GM21423 (cell line): Measurements from ENCODE around the gene CLPSL1.
"Not testable (repeated sequence)": the region's sequence is repeated elsewhere in the genome, so short reads cannot be mapped to it uniquely, and the experiment has no call there.

Experiments used
- ATAC-seq: cut with Tn5 transposase; IDR thresholded peaks from one replicate; pipeline ENCODE4 v1.9.1; 2021; ENCODE audit warnings: mild to moderate bottlenecking, moderate library complexity; ENCODE audit not compliant: unreplicated experiment

CLPSL1 gene

GRCh38 chr6:35780719-35781118, at the start of gene CLPSL1:
Gene CLPSL1 (plus strand): TSS chr6:35781019. CDS start chr6:35781111, 92 bp downstream.
- ATAC-seq: no peak

- ATAC-seq: peak; percentile 44
Measured at GRCh38 chr6:35731414-35731735, 49.4 kb upstream of the CLPSL1 start.

GRCh38 chr6:35731736-35732532, 48.9 kb upstream of the CLPSL1 start:
- peak; percentile 51 for ATAC-seq

- ATAC-seq: no peak
Measured at GRCh38 chr6:35733633-35734032, 47.2 kb upstream of the CLPSL1 start.

GRCh38 chr6:35734319-35734718, 46.5 kb upstream of the CLPSL1 start:
- ATAC-seq: not testable (repeated sequence)

GRCh38 chr6:35735452-35735851, 45.4 kb upstream of the CLPSL1 start:
- no peak for ATAC-seq

GRCh38 chr6:35736253-35736894, 44.4 kb upstream of the CLPSL1 start:
- no peak for ATAC-seq

GRCh38 chr6:35736982-35737412, 43.8 kb upstream of the CLPSL1 start, which contains the start of gene ARMC12:
Gene ARMC12 (plus strand): TSS chr6:35737032. CDS start chr6:35737109, 77 bp downstream.
- ATAC-seq: no peak

GRCh38 chr6:35737413-35738211, 43.2 kb upstream of the CLPSL1 start:
- ATAC-seq: peak; percentile 41

GRCh38 chr6:35739645-35740524, 40.9 kb upstream of the CLPSL1 start:
- no peak for ATAC-seq

GRCh38 chr6:35742842-35743241, 38.0 kb upstream of the CLPSL1 start:
- no peak for ATAC-seq

- ATAC-seq: no peak
Measured at GRCh38 chr6:35745509-35745908, 35.3 kb upstream of the CLPSL1 start.

- no peak for ATAC-seq
Measured at GRCh38 chr6:35746516-35746915, 34.3 kb upstream of the CLPSL1 start.

- no peak for ATAC-seq
Measured at GRCh38 chr6:35747877-35748276, 32.9 kb upstream of the CLPSL1 start.

GRCh38 chr6:35750557-35750956, 30.3 kb upstream of the CLPSL1 start:
- ATAC-seq: no peak

- ATAC-seq: no peak
Measured at GRCh38 chr6:35751594-35751993, 29.2 kb upstream of the CLPSL1 start.

- no peak for ATAC-seq
Measured at GRCh38 chr6:35752330-35752729, 28.5 kb upstream of the CLPSL1 start.

- no peak for ATAC-seq
Measured at GRCh38 chr6:35754452-35755277, 26.2 kb upstream of the CLPSL1 start.

GRCh38 chr6:35755278-35755924, 25.4 kb upstream of the CLPSL1 start:
- no peak for ATAC-seq
